Thymus (tissue), 11 donors: ENCODE data around the gene PRDM7. TPM values are rescaled to one million over a fixed set of nuclear protein-coding genes. Genes with fewer than 3 reads are reported as not detected.

Experiments
- DNase-seq, 9 donors: peaks; one replicate each; pipeline ENCODE4 v3.0.0-alpha.2; 2013; ENCODE audit warnings: low spot score in 9 of 9, low read depth in 6 of 9, missing footprints in 1 of 9
- H3K27ac ChIP-seq, 2 donors: one replicate each; pipeline ENCODE4 v1.5.1; 2013; ENCODE audit warnings: control low read depth in 1 of 2, low read depth in 1 of 2, low read length in 1 of 2, mild to moderate bottlenecking in 1 of 2, moderate library complexity in 1 of 2
- H3K27me3 ChIP-seq, 2 donors: one replicate each; pipeline ENCODE4 v1.5.1; 2013; ENCODE audit warnings: low read length in 1 of 2; ENCODE audit not compliant: control insufficient read depth in 2 of 2, insufficient read depth in 1 of 2
- H3K36me3 ChIP-seq, 2 donors: one replicate each; pipeline ENCODE4 v1.5.1; 2013; ENCODE audit warnings: low read length in 1 of 2, mild to moderate bottlenecking in 1 of 2, moderate library complexity in 1 of 2; ENCODE audit not compliant: control insufficient read depth in 2 of 2, insufficient read depth in 2 of 2
- H3K4me1 ChIP-seq, 2 donors: one replicate each; pipeline ENCODE4 v1.5.1; 2013; ENCODE audit warnings: low read length in 2 of 2; ENCODE audit not compliant: control insufficient read depth in 2 of 2, insufficient read depth in 2 of 2
- H3K4me3 ChIP-seq, 2 donors: one replicate each; pipeline ENCODE4 v1.5.1; 2013; ENCODE audit warnings: low read length in 2 of 2, control low read depth in 1 of 2, mild to moderate bottlenecking in 1 of 2
- H3K9me3 ChIP-seq, 2 donors: one replicate each; pipeline ENCODE4 v1.5.1; 2013; ENCODE audit warnings: low read length in 1 of 2, mild to moderate bottlenecking in 1 of 2; ENCODE audit not compliant: control insufficient read depth in 2 of 2, insufficient read depth in 1 of 2
- WGBS: extraction: QIAGEN DNeasy Blood & Tissue Kit; methylation state at CpG from one replicate; pipeline ENCODE4 v1.1.7; 2013; 5-methylcytosine and 5-hydroxymethylcytosine counted together
- polyA plus RNA-seq: library from polyadenylated mRNA; stranded (reverse); fragments of 200-250 nt; gene quantifications from one replicate; pipeline ENCODE4 v1.2.3, GENCODE V29; 2013
- total RNA-seq: library from RNA; stranded (reverse); fragments of 120-200 nt; gene quantifications from one replicate; pipeline ENCODE4 v1.2.4, GENCODE V29; 2013
- donor health status: healthy.

The PRDM7 gene
- total and polyA plus RNA-seq, 2 donors: 0.09 TPM; not detected in 1

DNA sequence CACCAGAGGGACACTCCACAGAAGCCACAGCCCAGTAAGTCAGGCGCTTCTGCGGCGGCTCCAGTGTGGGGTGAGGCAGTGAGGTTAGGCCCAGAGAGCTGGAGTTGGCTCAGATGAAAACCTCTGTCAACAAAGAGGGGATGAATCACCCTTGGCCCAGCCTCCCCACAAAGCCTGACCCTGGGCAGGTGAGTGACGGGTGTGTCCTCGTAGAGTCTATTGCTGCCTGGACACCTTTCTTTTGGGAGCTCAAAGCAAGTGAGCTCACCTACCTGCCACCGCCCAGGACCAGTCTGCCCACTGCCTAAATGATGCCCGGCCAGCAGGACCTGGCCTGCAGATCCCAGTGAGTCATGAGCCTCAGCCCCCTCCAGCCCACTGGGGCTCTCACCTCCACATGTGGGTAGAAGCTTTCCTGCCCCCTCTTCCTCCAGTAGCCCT lies 33.0 kb downstream of the PRDM7 start:
- Histone ChIP-seq H3K9me3 (peaks cover 0 to 3% of the 10 kb centered on the region in 2 donors), H3K27me3 (peaks cover 3 to 25% of the 10 kb centered on the region in 2 donors), H3K36me3 (no peaks in the 10 kb centered on the region), H3K4me1 (no peaks in the 10 kb centered on the region), H3K27ac (no peak overlapping the region), H3K4me3 (no peak overlapping the region)
- WGBS: 92% methylated on average over 7 of the region's 7 CpGs
- DNase-seq: no peak

- peaks cover 3 to 23% of the 10 kb centered on the region in 2 donors for H3K27me3 ChIP-seq
- H3K4me1 ChIP-seq: no peaks in the 10 kb centered on the region
- H3K9me3 ChIP-seq: peaks cover 0 to 3% of the 10 kb centered on the region in 2 donors
- WGBS: 97% methylated on average over 20 of the region's 20 CpGs
- H3K36me3 ChIP-seq: no peaks in the 10 kb centered on the region
- H3K4me3 ChIP-seq: no peak overlapping the region
- no peak for DNase-seq
- no peak overlapping the region for H3K27ac ChIP-seq
Observed at GRCh38 chr16:90043526-90043925, 33.6 kb downstream of the PRDM7 start.

- DNase-seq: no peak
- H3K27me3 ChIP-seq: peaks cover under 1 to 18% of the 10 kb centered on the region in 2 donors
Observed at GRCh38 chr16:90042946-90043514, 34.1 kb downstream of the PRDM7 start.

DNA sequence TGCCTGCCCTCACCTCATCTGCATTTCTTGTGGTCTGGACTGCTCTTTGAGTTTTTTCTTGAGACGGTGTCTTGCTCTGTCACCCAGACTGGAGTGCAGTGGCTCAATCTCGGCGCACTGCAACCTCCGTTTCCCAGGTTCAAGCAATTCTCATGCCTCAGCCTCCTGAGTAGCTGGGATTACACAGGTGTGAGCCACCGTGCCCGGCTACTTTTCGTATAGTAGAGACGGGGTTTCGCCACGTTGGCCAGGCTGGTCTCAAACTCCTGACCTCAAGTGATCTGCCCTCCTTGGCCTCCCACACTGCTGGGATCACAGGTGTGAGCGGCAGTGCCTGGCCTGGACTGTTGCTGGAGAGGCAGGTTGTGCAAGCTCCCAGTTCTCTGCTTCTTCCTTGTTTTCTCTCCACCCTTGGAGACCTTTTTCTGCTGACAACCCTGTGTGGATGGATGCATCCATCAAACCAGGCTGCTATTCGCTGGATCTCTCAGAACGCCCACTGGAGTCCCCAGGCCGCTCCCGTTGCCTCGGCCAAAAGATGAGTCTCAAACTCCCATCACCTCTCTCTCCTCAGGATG lies 35.1 kb downstream of the PRDM7 start:
- no peak overlapping the region for H3K27ac ChIP-seq

More at GRCh38 chr16:90042946-90043514, 34.1 kb downstream of the PRDM7 start:
- Histone ChIP-seq H3K4me3 (no peak overlapping the region), H3K36me3 (no peaks in the 10 kb centered on the region), H3K27ac (no peak overlapping the region), H3K9me3 (peaks cover 0 to 3% of the 10 kb centered on the region in 2 donors), H3K4me1 (no peaks in the 10 kb centered on the region)
- 90% methylated on average over 19 of the region's 19 CpGs for WGBS

DNA sequence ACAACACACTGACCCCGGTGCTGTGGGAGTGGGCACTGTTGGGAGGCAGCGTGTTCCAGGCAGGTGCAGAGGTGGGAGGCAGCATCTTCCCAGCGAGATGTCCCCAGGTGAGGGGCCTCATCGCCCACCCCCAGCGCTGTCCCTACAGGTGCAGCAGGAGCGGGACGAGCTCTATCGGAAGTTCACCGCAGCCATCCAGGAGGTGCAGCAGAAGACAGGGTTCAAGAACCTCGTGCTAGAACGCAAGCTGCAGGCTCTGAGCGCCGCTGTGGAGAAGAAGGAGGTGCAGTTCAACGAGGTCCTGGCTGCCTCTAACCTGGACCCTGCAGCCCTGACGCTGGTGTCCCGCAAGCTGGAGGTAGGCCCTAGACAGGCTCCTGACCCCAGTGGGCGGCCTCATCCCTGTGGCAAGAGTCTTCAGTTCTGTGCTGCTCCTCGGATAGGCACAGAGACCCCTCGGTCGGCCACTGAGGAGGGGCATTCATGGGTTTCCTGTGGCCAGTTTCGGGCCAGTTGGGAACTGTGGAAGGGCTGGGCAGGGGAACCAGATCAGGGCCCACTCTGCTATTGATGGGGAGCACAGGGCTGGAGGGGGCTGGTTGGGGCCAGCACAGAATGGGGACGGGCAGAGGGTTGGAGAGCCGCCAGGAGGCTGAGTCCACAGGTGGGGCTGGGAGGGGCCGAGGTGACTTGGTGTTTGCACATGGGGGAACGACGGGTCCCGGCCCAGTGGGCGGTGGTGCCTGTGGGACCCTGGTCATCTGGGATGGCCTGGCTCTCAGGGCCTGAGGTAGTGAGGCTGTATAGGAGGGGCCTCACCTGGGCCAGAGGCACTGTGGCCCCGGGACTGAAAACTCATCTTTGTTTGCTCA lies 36.7 kb downstream of the PRDM7 start:
- H3K9me3 ChIP-seq: no peaks in the 10 kb centered on the region
- DNase-seq: no peak
- H3K4me3 ChIP-seq: no peak overlapping the region
- no peaks in the 10 kb centered on the region for H3K4me1 ChIP-seq
- 97% methylated on average over 29 of the region's 29 CpGs for WGBS
- no peak overlapping the region for H3K27ac ChIP-seq
- peaks cover 0 to 9% of the 10 kb centered on the region in 2 donors for H3K36me3 ChIP-seq
- no peaks in the 10 kb centered on the region for H3K27me3 ChIP-seq

More for the DNA sequence above, 35.1 kb downstream of the PRDM7 start:
- WGBS: 91% methylated on average over 16 of the region's 16 CpGs
- Histone ChIP-seq H3K9me3 (no peaks in the 10 kb centered on the region), H3K4me1 (no peaks in the 10 kb centered on the region), H3K36me3 (peaks cover 0 to 3% of the 10 kb centered on the region in 2 donors), H3K27me3 (peaks cover 0 to 11% of the 10 kb centered on the region in 2 donors), H3K4me3 (no peak overlapping the region)
- no peak for DNase-seq

- no peaks in the 10 kb centered on the region for H3K9me3 ChIP-seq
- no peaks in the 10 kb centered on the region for H3K4me1 ChIP-seq
- WGBS: 95% methylated on average over 12 of the region's 12 CpGs
- no peak overlapping the region for H3K27ac ChIP-seq
- no peak for DNase-seq
- H3K4me3 ChIP-seq: no peak overlapping the region
- no peaks in the 10 kb centered on the region for H3K27me3 ChIP-seq
- peaks cover 0 to 9% of the 10 kb centered on the region in 2 donors for H3K36me3 ChIP-seq
Observed at GRCh38 chr16:90037276-90037675, 39.9 kb downstream of the PRDM7 start.

DNA sequence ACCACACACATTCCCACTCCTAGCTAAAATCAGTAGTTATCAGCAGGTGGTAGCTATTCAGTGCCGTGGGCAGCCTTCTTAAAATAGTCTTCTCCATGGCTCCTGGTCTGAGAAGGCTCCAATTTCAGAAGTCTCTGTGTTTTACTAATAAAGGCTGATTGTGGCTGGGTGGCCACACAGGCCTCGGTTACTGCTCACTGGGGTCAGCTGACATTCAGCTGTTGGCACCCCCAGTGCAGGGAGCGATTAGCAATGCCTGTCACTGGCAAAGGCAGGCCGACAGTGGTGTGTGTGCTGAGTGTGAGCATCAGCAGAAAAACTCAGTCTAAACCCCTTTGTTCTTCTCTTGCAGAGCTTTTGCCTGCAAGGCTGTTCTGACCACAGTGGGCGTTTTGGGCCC lies 41.2 kb downstream of the PRDM7 start:
- 99% methylated on average over 5 of the region's 5 CpGs for WGBS
- Histone ChIP-seq H3K9me3 (peaks cover 0 to 5% of the 10 kb centered on the region in 2 donors), H3K27me3 (no peaks in the 10 kb centered on the region), H3K4me1 (no peaks in the 10 kb centered on the region), H3K36me3 (peaks cover 0 to 13% of the 10 kb centered on the region in 2 donors), H3K4me3 (no peak overlapping the region), H3K27ac (no peak overlapping the region)
- no peak for DNase-seq

DNA sequence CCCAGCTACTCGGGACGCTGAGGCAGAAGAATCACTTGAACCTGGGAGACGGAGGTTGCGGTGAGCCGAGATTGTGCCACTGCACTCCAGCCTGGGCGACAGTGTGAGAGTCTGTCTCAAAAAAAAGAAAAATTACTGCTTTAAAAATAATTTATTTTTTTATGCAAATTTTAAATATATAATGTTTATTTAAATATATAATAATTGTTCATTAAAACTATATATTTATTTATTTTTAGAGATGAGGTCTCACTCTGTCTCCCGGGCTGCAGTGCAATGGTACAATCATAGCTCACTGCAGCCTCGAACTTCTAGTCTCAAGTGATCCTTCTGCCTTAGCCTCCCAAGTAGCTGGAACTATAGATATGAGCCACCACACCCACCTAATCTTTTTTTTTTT lies 42.6 kb downstream of the PRDM7 start:
- no peak overlapping the region for H3K4me3 ChIP-seq
- no peak overlapping the region for H3K27ac ChIP-seq
- H3K27me3 ChIP-seq: no peaks in the 10 kb centered on the region
- peaks cover 0 to 13% of the 10 kb centered on the region in 2 donors for H3K36me3 ChIP-seq
- H3K4me1 ChIP-seq: no peaks in the 10 kb centered on the region
- no peak for DNase-seq
- WGBS: 89% methylated on average over 8 of the region's 8 CpGs
- H3K9me3 ChIP-seq: peaks cover 0 to 5% of the 10 kb centered on the region in 2 donors

DNA sequence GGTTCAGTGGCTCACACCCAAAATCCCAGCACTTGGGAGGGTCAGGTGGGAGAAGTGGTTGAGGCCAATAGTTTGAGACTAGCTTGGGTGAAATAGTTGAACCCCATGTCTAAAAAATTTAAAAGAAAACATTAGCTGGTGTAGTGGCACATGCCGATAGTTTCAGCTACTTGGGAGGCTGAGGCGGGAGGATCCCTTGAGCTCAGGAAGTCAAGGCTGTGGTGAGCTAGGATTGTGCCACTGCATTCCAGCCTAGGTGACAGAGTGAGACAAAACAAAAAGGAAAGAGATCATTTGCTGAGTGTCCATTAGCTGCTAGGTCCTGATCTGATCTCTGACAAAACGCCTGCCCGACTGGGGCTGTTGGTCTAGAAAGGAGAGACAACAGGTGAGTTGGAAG lies 43.7 kb downstream of the PRDM7 start:
- WGBS: 98% methylated on average over 4 of the region's 4 CpGs
- Histone ChIP-seq H3K27me3 (no peaks in the 10 kb centered on the region), H3K9me3 (peaks cover 0 to 5% of the 10 kb centered on the region in 2 donors), H3K4me1 (no peaks in the 10 kb centered on the region), H3K4me3 (no peak overlapping the region), H3K27ac (no peak overlapping the region), H3K36me3 (peaks cover 0 to 13% of the 10 kb centered on the region in 2 donors)
- no peak for DNase-seq
